DND-41 (cell line): ENCODE data around the gene FBXL19.

Source experiments
- ATAC-seq: fragments of 200-7000 bp; cut with Tn5 transposase; 3 replicates; pipeline ENCODE4 v1.9.1; 2021; ENCODE audit warnings: low read depth; ENCODE audit not compliant: insufficient read depth
- DNase-seq: peaks from one replicate; pipeline ENCODE4 v3.0.0-alpha.2; 2020
- H2AFZ ChIP-seq: 2 replicates; pipeline ENCODE4 v1.6.0; 2012; ENCODE audit warnings: low read depth, low read length
- H3K27ac ChIP-seq: 2 replicates; pipeline ENCODE4 v1.5.1; 2012; ENCODE audit warnings: low read length, inconsistent platforms
- H3K27me3 ChIP-seq: fragments of 200-600 bp; sonication (generic); 2 replicates; pipeline ENCODE4 v1.6.0; 2012; ENCODE audit warnings: low read length, mild to moderate bottlenecking, inconsistent platforms; ENCODE audit not compliant: insufficient read depth, poor library complexity
- H3K36me3 ChIP-seq: 2 replicates; pipeline ENCODE4 v1.5.1; 2012; ENCODE audit warnings: low read length, inconsistent platforms; ENCODE audit not compliant: insufficient read depth
- H3K4me1 ChIP-seq: 2 replicates; pipeline ENCODE4 v1.5.1; 2012; ENCODE audit warnings: mild to moderate bottlenecking, low read length; ENCODE audit not compliant: insufficient read depth
- H3K4me2 ChIP-seq: 2 replicates; pipeline ENCODE4 v1.6.0; 2012; ENCODE audit warnings: mild to moderate bottlenecking, moderate library complexity, low read length, inconsistent platforms; ENCODE audit not compliant: insufficient read depth
- H3K4me3 ChIP-seq, 2 experiments: fragments of 200-600 bp in 1 of 2; shearing (Covaris generic) in 1 of 2; 2 replicates each; pipeline ENCODE4 v1.5.1; 2012 to 2016; ENCODE audit warnings: inconsistent platforms in 2 of 2, low read length in 2 of 2, mild to moderate bottlenecking in 2 of 2, low read depth in 1 of 2, moderate library complexity in 1 of 2
- H3K79me2 ChIP-seq: 2 replicates; pipeline ENCODE4 v1.6.0; 2012; ENCODE audit warnings: low read length, inconsistent platforms; ENCODE audit not compliant: insufficient read depth
- H3K9ac ChIP-seq: 2 replicates; pipeline ENCODE4 v1.6.0; 2012; ENCODE audit warnings: low read depth, mild to moderate bottlenecking, inconsistent platforms, low read length, moderate library complexity
- H3K9me3 ChIP-seq: 2 replicates; pipeline ENCODE4 v1.5.1; 2012; ENCODE audit warnings: low read length, moderate library complexity, mild to moderate bottlenecking, inconsistent platforms; ENCODE audit not compliant: insufficient read depth, severe bottlenecking
- H4K20me1 ChIP-seq: 2 replicates; pipeline ENCODE4 v1.6.0; 2012; ENCODE audit warnings: low read length; ENCODE audit not compliant: insufficient read depth
- CTCF ChIP-seq: IDR thresholded peaks from 2 replicates; pipeline ENCODE4 v1.5.1; 2012; ENCODE audit warnings: borderline replicate concordance, low read length, moderate library complexity, mild to moderate bottlenecking; ENCODE audit not compliant: poor library complexity, severe bottlenecking; ENCODE audit errors: extremely low read depth
- EZH2 ChIP-seq: IDR thresholded peaks from 3 replicates; pipeline ENCODE4 v1.6.1; 2012; ENCODE audit warnings: borderline replicate concordance, low read depth, mild to moderate bottlenecking, moderate library complexity, low read length, inconsistent platforms; ENCODE audit not compliant: severe bottlenecking

The FBXL19 gene

GRCh38 chr16:30966033-30966619 lies 42.8 kb downstream of the FBXL19 start:
- Histone ChIP-seq H3K27me3 (no peaks in the 10 kb centered on the region), H3K4me3 (no peak overlapping the region), H3K79me2 (0 out of 2 replicates have a peak, but pooled peaks cover 5% of the 10 kb centered on the region), H4K20me1 (peaks cover 29% of the 10 kb centered on the region), H3K9ac (no peak overlapping the region), H2AFZ (no peak overlapping the region), H3K4me2 (no peak overlapping the region), H3K4me1 (peaks cover 3% of the 10 kb centered on the region; the same call in 1 of the 2 replicates), H3K36me3 (peaks cover 92% of the 10 kb centered on the region), H3K9me3 (no peaks in the 10 kb centered on the region), H3K27ac (no peak overlapping the region)
- DNase-seq (no peak), ATAC-seq (peak; percentile 15; the same call in 2 of the 3 replicates)
- TF ChIP-seq EZH2 (no peak), CTCF (no peak)

DNA sequence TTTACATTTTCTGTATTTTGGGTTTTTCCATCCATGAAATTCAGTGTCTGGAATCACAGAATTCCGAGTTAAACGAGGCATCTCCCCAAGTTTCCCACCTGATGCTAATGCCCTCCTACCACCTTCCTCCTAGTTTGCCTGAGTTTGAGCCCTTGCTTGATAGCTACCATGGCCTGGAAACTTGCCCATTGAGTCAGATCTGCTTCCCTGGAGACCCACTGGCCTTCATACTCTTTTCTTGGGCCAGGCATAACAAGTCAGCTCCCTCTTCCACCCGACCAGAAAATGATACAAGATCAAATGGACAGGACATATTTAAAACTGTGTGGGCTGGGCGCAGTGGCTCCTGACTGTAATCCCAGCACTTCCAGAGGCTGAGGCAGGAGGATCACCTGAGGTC lies 44.4 kb downstream of the FBXL19 start:
- H3K9me3 ChIP-seq, result no peaks in the 10 kb centered on the region
- H2AFZ ChIP-seq, result no peak overlapping the region
- peaks cover 27% of the 10 kb centered on the region for H4K20me1 ChIP-seq
- H3K9ac ChIP-seq, result no peak overlapping the region
- 0 out of 2 replicates have a peak, but pooled peaks cover 5% of the 10 kb centered on the region for H3K79me2 ChIP-seq
- ATAC-seq (no peak), DNase-seq (no peak)
- H3K27ac ChIP-seq, result no peak overlapping the region
- H3K4me2 ChIP-seq, result no peak overlapping the region
- no peak overlapping the region for H3K4me3 ChIP-seq
- H3K4me1 ChIP-seq, result no peaks in the 10 kb centered on the region
- H3K36me3 ChIP-seq, result peaks cover 91% of the 10 kb centered on the region
- TF ChIP-seq CTCF (no peak), EZH2 (no peak)
- no peaks in the 10 kb centered on the region for H3K27me3 ChIP-seq

GRCh38 chr16:30969246-30969842 lies 46.0 kb downstream of the FBXL19 start:
- Histone ChIP-seq H3K36me3 (peaks cover 91% of the 10 kb centered on the region), H4K20me1 (peaks cover 30% of the 10 kb centered on the region), H3K9me3 (no peaks in the 10 kb centered on the region), H3K9ac (no peak overlapping the region), H3K4me3 (no peak overlapping the region), H3K27ac (no peak overlapping the region), H2AFZ (no peak overlapping the region), H3K27me3 (no peaks in the 10 kb centered on the region), H3K4me2 (no peak overlapping the region), H3K79me2 (0 out of 2 replicates have a peak, but pooled peaks cover 5% of the 10 kb centered on the region), H3K4me1 (no peaks in the 10 kb centered on the region)
- DNase-seq (no peak), ATAC-seq (no peak)
- no peak for TF ChIP-seq CTCF
- no peak for TF ChIP-seq EZH2
